Fibroblast of peridontal ligament (primary cell): ENCODE data around the gene DOLPP1.

Source experiments
- DNase-seq: peaks from one replicate; pipeline ENCODE4 v3.0.0-alpha.2; 2010; ENCODE audit errors: extremely low read depth

DOLPP1 gene

DNA sequence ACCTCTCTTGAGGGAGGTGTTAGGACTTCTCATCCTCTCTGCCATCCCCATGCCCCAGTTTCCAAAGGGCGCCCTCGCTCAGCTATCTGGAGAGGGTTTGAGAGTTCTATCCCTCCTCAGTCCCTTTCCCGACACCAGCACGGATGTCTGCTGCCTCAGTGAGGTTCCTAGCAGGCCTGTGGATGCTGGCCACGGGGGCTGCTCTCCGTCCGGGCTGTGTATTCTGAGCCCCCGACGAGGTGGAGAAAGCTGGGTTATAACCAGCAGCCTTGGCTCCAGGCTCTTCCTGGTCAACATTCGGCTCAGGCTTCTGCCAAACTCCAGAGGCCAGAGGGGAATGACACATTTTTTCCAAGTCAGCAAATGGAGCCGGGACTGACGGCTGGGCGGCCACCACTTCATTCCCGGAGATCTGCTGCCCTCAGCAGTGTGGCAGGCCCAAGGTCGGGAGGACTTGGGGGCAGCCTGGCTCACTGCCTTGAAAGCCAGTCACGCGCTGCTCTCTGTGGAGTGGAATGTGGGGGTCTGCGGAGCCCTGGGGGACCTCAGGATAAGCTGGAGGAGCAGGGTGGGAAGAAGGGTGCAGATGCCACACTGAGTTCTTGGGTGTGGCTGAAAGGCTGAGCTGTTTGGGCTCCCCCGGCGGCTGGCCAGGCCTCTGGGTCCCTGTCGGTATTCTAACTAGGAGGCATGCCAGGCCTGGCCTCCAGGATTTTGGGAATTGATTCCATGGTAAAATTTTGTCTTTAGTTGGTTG is 57.7 kb downstream of the DOLPP1 start:
- peak; percentile 84 for DNase-seq

DNA sequence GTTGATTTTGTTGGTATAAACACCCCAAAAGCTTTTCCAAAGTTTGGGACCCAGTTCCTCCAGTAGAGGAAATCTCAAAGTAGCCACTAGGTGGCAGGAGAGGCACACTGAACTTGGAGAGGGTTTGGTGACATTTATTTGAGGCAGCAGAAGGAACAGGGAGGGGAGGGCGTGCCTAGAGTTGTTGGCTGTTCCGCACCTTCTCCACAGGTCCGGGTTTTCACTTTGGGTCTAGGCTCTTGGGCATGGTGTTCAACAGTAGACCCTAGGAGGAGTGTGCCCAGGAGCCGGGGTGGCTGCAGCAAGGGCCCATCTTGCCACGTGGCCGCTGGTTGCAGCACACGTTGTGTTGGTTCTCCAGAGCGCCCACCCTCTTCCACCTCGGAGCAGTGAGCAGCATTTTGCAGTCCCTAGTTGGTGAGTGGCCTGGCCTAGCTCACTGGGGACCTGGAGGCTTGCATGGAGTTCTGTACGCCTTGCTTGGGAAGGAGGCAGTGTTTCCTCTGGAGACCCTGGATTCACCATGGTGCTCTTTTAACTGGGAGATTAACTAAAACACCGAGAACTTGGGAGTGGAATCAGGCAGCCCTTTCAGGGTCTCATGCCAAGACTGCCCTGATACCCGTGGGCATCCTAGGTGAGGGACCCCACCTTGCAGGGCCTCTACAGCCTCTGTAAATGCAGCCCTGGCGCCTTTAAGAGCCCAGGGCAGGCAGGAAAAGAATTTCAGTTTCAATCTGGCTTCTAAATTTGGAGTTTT is 58.5 kb downstream of the DOLPP1 start:
- DNase-seq = peak; percentile 97

DNA sequence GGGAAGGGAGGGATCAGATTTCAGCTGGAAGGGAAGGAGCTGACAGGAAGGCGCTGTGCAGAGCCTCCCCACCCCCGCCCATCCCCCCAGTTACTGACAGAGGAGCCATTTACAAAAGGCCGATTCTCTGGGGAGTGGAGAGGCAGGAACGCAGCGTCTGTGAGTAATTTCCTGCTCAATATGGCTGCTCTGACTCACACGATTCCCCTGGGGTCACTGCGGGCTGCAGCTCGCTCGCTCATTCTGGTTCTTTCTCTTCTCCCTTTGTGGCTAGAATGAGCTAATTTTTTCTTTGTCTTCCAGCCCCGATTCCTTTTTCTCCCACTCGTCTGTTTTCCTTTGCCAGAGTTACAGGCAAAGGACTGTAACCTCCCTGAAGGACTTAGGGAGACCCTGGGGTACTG is 59.1 kb downstream of the DOLPP1 start:
- DNase-seq = peak; percentile 100
